ENCODE results near the gene MPPED2. TPM values are rescaled to one million over a fixed set of nuclear protein-coding genes. Genes with fewer than 3 reads are reported as not detected.

MPPED2 gene
- total RNA-seq, 6 experiments from 2014 or later: 0.12 to 1.8 (median 0.75) TPM

DNA sequence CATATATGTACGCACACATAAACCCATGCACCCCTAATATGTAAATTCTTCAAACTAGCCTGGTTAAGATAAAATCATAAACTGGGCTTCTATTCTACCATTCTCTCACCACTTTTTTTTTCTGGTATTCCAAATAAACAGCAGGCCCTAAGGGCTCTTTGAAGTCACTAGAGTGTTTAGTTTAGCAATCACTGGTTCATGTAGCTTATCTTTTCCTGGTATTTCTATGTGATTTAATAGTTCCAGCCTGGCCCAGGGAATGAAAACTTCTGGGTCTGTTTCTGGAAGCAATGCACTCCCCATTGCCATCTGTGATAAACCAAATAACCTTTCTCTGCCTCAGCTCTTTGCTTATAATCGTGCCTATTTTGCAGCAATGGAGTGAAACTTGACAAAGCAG lies 10.7 kb upstream of the MPPED2 start:
- no peaks in the 10 kb centered on the region for H3K36me3 ChIP-seq
- WGBS (ENCODE audit: insufficient coverage, low coverage, low lambda C conversion rate, missing lambda C conversion rate): 48% methylated on average over 2 of the region's 2 CpGs
- DNase-seq: no peak
- no peak for TF ChIP-seq POLR2A (IDR thresholded peaks at IDR 0.05)
- TF ChIP-seq, protein P1, sequence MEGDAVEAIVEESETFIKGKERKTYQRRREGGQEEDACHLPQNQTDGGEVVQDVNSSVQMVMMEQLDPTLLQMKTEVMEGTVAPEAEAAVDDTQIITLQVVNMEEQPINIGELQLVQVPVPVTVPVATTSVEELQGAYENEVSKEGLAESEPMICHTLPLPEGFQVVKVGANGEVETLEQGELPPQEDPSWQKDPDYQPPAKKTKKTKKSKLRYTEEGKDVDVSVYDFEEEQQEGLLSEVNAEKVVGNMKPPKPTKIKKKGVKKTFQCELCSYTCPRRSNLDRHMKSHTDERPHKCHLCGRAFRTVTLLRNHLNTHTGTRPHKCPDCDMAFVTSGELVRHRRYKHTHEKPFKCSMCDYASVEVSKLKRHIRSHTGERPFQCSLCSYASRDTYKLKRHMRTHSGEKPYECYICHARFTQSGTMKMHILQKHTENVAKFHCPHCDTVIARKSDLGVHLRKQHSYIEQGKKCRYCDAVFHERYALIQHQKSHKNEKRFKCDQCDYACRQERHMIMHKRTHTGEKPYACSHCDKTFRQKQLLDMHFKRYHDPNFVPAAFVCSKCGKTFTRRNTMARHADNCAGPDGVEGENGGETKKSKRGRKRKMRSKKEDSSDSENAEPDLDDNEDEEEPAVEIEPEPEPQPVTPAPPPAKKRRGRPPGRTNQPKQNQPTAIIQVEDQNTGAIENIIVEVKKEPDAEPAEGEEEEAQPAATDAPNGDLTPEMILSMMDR (IDR thresholded peaks at IDR 0.05): no peak
- ATAC-seq: no peak
- no peaks in the 10 kb centered on the region for H3K9me3 ChIP-seq
- no peaks in the 10 kb centered on the region for H3K27me3 ChIP-seq
- H3K4me1 ChIP-seq: no peaks in the 10 kb centered on the region
- H3K27ac ChIP-seq: no peak overlapping the region
- intact Hi-C loops (cut with DNase I): no loop called here
- H3K4me3 ChIP-seq: no peak overlapping the region

DNA sequence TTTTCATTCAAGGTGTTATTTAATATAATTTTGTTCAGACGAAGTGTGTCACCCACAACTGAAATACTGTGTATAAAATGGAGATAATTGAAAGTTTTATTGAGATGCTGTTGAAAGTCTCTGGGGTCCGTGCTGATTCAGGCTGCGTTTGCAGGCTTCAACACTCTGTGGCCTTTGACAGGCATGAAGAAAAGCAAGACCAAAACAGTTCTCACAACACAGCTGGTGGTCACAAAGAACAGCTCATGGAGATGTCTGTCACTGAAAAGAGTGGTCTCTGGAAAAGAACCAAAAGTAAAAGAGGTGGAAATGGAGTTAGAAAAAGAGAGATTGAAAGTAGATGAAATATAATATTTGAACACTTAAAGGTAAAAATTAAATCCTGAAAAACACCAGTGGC lies 9.8 kb upstream of the MPPED2 start:
- intact Hi-C loops (cut with DNase I): no loop called here

DNA sequence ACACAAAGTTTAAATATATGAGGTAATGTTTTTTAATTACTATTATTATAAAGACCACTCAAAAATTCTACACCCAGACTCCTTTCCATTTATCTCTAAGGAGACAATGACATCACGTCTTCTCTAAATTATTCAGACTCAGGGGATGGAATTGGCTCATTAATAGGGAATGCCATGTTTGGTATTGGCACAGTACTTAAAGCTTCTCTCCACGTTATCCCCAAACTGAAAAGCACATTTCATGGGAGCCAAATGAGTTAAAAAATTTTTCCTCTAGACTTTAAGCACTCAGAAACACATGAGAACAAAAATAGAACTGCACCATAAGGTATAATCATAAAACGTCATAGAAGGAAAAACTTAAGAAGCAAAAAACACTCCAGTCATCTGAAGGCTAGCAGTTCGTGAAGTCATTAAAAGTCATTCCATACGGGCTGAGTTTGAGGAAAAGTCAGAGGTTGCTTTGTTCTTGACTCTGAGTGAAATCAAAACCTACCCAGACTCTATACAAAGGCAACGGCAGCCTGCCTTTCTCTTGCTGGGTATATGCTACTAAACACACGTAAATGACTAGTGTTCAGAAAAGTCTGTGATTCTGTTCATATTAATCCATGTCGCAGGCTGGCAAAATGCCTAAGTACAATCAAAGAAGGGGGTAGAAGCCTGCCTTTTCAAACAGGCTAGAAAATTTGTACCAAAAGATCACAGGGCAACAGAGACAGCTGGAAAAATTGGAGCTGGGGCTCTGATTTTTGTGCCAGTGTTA lies 8.7 kb upstream of the MPPED2 start:
- WGBS (ENCODE audit: insufficient coverage, low coverage, low lambda C conversion rate, missing lambda C conversion rate): 56% methylated on average over 8 of the region's 8 CpGs
- H3K27ac ChIP-seq: no peak overlapping the region

More for the DNA sequence above, 9.8 kb upstream of the MPPED2 start:
- Histone ChIP-seq H3K36me3 (no peaks in the 10 kb centered on the region), H3K4me1 (no peaks in the 10 kb centered on the region), H3K4me3 (no peak overlapping the region), H3K9me3 (no peaks in the 10 kb centered on the region), H3K27me3 (no peaks in the 10 kb centered on the region), H3K27ac (no peak overlapping the region)
- no peak for DNase-seq
- TF ChIP-seq, protein P1 (IDR thresholded peaks at IDR 0.05): no peak
- no peak for TF ChIP-seq POLR2A (IDR thresholded peaks at IDR 0.05)
- ATAC-seq: no peak
- WGBS (ENCODE audit: insufficient coverage, low coverage, low lambda C conversion rate, missing lambda C conversion rate): 47% methylated on average over 3 of the region's 3 CpGs

DNA sequence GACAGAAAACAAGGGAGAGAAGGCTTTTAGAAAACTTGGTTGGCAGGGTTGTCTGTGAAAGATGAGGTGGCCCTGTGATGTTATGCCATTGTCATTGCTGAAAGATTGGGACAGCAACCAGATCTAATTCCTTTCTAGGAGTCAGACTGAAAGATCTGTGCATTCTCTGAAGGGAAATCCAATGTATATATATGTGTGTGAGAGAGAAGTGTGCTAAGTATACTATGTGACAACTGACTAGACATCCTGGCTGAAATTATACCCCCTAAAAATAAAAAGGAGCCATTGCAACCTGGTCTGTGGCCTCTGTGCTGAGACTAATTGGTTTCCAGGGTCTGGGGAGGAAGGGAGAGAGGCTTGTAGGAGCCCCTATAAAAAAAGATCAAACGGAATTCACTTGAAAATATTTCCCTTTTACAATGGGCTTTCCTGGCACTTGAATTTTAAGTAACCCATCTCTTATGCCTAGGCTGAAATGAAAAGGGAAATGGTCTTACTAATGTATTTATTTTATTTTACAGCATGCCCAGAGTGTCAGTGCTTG lies 1.2 kb upstream of the MPPED2 start:
- no peak overlapping the region for H3K4me3 ChIP-seq
- 55% methylated on average over 1 of the region's 1 CpG for WGBS (ENCODE audit: insufficient coverage, low coverage, low lambda C conversion rate, missing lambda C conversion rate)
- DNase-seq (no peak), ATAC-seq (no peak)
- intact Hi-C loops (cut with DNase I): no loop called here
- no peaks in the 10 kb centered on the region for H3K36me3 ChIP-seq
- H3K27ac ChIP-seq: no peak overlapping the region
- TF ChIP-seq, protein P1 (IDR thresholded peaks at IDR 0.05): no peak
- TF ChIP-seq POLR2A (IDR thresholded peaks at IDR 0.05): no peak
- H3K9me3 ChIP-seq: no peaks in the 10 kb centered on the region
- H3K27me3 ChIP-seq: no peaks in the 10 kb centered on the region
- H3K4me1 ChIP-seq: peaks cover 0 to 6% (median 0%) of the 10 kb centered on the region in 4 donors

More for the DNA sequence above, 8.7 kb upstream of the MPPED2 start:
- H3K4me1 ChIP-seq: no peaks in the 10 kb centered on the region
- intact Hi-C loops (cut with DNase I): no loop called here
- H3K9me3 ChIP-seq: no peaks in the 10 kb centered on the region
- no peaks in the 10 kb centered on the region for H3K27me3 ChIP-seq
- ATAC-seq: no peak
- no peak for DNase-seq
- no peak for TF ChIP-seq POLR2A (IDR thresholded peaks at IDR 0.05)
- TF ChIP-seq, protein P1 (IDR thresholded peaks at IDR 0.05): no peak
- no peaks in the 10 kb centered on the region for H3K36me3 ChIP-seq
- H3K4me3 ChIP-seq: no peak overlapping the region
